NCI-H82 treated with DMSO at 0.1 percent for 48 hours (cell line): ENCODE results near the gene SMC3.

Experiments used
- DNase-seq: peaks from one replicate; lab custom pipeline; 2025; ENCODE audit not compliant: unreplicated experiment; lab: John Stamatoyannopoulos, UW

SMC3 gene

DNA sequence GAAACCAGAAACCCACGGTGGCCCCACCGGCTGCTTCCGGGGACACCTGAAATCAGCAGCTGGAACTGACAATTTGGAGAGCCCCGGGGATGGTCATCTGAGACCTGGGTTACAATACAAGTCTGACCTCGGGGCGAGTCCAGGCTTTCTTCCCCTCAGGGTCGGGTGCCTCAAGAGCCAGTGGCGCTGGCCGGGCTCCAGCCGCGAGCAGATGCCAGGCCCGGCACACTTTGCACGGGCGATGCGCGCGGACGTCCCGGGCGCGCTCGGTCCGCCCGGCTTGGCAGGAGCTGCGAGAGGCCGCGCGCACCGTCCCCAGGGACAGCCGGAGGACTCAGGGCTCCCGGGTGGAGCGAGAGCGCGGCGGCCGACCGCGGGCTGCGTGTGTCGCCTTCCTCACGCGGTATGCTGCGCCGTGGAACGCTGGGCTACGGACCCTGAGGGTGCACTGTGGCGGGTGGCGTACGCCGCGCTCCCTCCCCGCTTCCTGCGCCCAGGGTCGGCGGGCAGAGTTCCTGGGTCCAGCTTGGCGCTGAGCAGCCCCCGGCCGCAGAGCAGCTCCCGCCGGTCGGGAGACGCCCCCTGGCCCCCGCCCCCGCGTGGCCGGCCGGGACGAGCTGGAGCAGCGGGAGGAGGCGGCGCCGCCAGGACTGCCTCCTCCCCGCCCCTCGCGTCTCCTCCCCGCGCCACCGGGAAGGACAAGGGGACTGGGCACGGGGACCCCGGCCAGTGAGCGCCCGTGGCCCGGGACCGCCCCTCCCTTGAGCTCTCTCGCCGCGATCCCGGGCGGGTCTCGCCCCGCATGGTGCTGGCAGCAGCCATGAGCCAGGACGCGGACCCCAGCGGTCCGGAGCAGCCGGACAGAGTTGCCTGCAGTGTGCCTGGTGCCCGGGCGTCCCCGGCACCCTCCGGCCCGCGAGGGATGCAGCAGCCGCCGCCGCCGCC lies 76.4 kb downstream of the SMC3 start, which contains the start of gene RBM20:
Gene RBM20, plus strand, starts transcription at position 684 of the 945 bp plus-strand sequence. Its CDS starts 119 bp downstream, at position 803.
- DNase-seq: no peak

DNA sequence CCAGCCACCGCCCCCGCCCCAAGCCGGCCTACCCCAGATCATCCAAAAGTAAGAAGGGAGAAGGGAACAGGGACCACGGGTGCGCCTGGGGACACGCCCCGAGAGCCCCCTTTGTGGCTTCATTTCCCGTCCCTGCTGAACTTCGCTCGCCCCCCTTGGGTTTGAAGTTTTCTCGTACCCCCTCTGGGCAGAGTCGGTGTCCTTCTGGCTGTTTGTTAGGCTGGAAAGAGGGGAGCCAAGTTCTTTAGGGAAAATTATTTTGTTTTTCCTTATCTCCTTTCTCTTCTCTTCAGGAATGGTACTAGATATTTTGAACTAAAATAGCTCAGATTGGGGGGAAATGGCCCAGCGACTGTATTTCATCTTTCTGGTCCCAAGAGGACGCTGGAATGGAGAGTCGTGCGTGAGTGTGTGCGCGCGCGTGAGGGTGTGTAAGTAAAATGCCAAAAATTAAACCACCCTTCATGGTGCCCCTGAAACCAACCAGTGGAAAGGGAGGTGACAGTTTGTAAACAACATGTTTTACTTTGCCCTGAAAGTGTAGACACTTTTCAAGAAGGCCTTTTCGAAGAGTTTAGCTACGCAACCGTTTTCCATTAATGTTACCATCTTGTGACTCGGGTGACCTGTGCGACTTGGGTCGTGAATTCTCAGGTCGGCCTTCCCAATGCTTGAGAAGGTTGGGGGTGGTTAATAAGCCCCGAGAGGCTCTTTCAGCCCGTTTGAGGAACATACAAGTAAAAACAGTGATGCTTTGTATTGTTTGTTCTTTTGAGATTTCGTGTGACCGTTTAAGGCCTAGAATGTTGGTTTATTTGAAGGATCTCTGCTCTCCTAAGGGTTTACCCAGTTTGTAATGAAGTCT lies 77.3 kb downstream of the SMC3 start:
- no peak for DNase-seq

- no peak for DNase-seq
Observed at GRCh38 chr10:110646417-110647135, 79.1 kb downstream of the SMC3 start.

DNA sequence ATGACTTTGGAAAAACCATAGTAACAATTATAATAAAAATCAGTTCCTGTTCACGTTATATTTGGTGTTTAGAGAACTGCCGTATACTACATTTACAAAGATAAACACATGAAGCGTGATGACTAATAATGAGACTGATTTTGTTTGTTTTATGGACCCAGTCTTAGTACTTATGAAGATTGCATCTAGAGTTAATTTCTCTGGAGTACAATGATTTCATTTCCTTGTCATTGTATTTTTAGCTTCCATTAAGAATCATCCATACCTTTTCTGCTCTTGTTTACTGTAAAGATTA lies 79.6 kb downstream of the SMC3 start:
- no peak for DNase-seq

- no peak for DNase-seq
Observed at GRCh38 chr10:110648692-110649346, 81.3 kb downstream of the SMC3 start.

DNA sequence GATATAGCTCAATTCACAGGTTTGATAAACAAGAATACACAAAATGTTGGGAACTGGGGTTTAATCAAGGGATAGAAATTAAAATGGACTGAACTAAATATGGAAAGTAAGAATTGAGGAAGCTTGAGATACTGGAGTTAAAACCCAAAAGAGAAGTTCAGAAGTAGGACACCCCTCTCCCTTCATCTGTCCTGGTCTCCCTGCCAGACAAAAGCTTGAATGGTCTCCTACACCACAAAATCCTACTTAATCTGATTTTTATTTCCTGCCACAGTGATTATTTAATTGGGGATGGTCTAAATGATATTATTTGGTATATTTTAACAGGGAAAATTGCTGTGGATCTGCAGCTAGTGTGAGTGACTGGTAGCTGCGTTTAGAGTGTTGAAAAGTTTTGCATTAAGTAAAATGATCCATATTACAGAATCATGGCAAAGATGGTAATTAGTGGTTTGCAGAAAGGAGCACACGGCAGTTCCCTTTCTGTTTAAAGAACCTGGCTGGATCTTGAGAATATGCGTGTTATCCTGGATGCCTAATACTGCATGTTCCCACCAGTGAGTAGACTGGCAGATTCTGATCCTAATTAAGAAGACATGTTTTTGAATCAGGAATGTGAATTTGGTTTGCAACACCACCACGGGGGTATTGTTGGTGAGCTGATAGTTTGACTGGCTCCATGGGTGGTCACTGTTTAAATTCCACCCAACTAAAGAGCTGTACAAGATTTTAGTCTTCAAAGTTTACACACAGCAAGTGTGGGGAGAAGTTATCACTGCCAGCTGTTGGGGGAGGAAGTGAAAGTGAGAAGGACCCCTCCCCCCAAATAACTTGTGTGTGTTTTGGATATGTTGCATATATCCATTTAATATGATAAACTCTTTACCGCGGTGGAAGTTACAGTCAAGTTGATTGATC lies 82.1 kb downstream of the SMC3 start:
- DNase-seq: no peak

DNA sequence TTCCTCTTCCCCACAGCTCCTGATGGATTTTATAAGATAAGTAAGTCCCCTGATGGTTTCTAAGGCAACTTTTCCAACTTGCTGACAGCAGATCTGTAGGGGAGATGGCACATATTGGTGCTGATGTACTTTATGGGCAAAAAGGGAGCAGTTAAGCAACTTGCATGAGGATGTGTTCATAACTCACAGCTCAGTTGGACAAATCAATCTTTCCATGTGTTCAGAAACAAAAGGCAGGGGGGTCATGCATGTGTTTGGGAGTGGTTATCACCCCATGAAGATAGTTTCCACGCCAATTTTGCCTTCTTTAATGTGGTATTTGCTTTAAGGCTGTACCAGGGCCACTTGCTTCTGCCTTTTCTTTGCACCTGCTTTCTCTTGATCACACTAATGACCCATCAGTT lies 82.8 kb downstream of the SMC3 start:
- DNase-seq: no peak

- no peak for DNase-seq
Observed at GRCh38 chr10:110651044-110651958, 83.8 kb downstream of the SMC3 start.

GRCh38 chr10:110652475-110653118 lies 85.1 kb downstream of the SMC3 start:
- no peak for DNase-seq
